ENCODE results near the gene GOSR1.
"Not testable (repeated sequence)": the region's sequence is repeated elsewhere in the genome, so short reads cannot be mapped to it uniquely, and the experiment has no call there.

GOSR1 gene

GRCh38 chr17:30573603-30574175 is 96.5 kb downstream of the GOSR1 start:
- no peak for DNase-seq (ENCODE audit: low read depth)
- H3K4me3 ChIP-seq (ENCODE audit: low read length): no peak overlapping the region
- no peak for TF ChIP-seq CTCF (conservative IDR thresholded peaks at IDR 0.05; ENCODE audit: low read length)

- DNase-seq (ENCODE audit: low read depth); H3K4me3 ChIP-seq (ENCODE audit: low read length): not testable (repeated sequence)
Measured at GRCh38 chr17:30574309-30574708, 97.1 kb downstream of the GOSR1 start.

- DNase-seq (ENCODE audit: low read depth): not testable (repeated sequence)
Measured at GRCh38 chr17:30574806-30575205, 97.6 kb downstream of the GOSR1 start.

GRCh38 chr17:30575648-30576325 is 98.6 kb downstream of the GOSR1 start:
- H3K4me3 ChIP-seq (ENCODE audit: low read length); DNase-seq (ENCODE audit: low read depth): not testable (repeated sequence)

More at GRCh38 chr17:30574806-30575205, 97.6 kb downstream of the GOSR1 start:
- H3K4me3 ChIP-seq (ENCODE audit: low read length): not testable (repeated sequence)

GRCh38 chr17:30576326-30576861 is 99.2 kb downstream of the GOSR1 start:
- TF ChIP-seq CTCF (conservative IDR thresholded peaks at IDR 0.05; ENCODE audit: low read length): no peak
- no peak for DNase-seq (ENCODE audit: low read depth)
- H3K4me3 ChIP-seq (ENCODE audit: low read length): no peak overlapping the region

Data from AG10803 (cell line).